HL-60 (cell line): ENCODE results near the gene RFK.

Experiments used
- CTCF ChIP-seq: IDR thresholded peaks from one replicate; pipeline ENCODE4 v1.5.1; 2011; ENCODE audit warnings: low read length, control low read depth, inconsistent platforms; ENCODE audit not compliant: insufficient read depth
- GABPA ChIP-seq: IDR thresholded peaks from 2 replicates; pipeline ENCODE4 v1.6.1; 2012; ENCODE audit warnings: low read depth
- POLR2AphosphoS5 ChIP-seq: IDR thresholded peaks from 2 replicates; pipeline ENCODE4 v1.6.1; 2012; ENCODE audit warnings: low read depth

GRCh38 chr9:76370396-76371023 lies 23.7 kb downstream of the RFK start:
- TF ChIP-seq POLR2AphosphoS5 (no peak), CTCF (no peak), GABPA (no peak)
